Thoracic aorta (tissue), 2 donors: ENCODE measurements around the gene EXOC6. TPM values are rescaled to one million over a fixed set of nuclear protein-coding genes. Genes with fewer than 3 reads are reported as not detected.

Experiments
- ATAC-seq: fragments of 150-250 bp; one replicate; pipeline ENCODE4 v1.8.0; 2017; ENCODE audit warnings: low read depth; ENCODE audit not compliant: insufficient number of reproducible peaks, low FRiP score
- DNase-seq: peaks from one replicate; pipeline ENCODE4 v3.0.0-alpha.2; 2020; ENCODE audit warnings: low spot score
- H3K27ac ChIP-seq, 2 donors: fragments of 200-600 bp; sonication (generic); 1 replicate in 1 of 2; 2 replicates in 1 of 2; pipeline ENCODE4 v1.5.1; 2016; ENCODE audit warnings: mild to moderate bottlenecking in 2 of 2, moderate library complexity in 2 of 2
- H3K27me3 ChIP-seq: fragments of 200-600 bp; sonication (generic); replicated peaks from 2 replicates; pipeline ENCODE4 v1.6.0; 2016; ENCODE audit warnings: mild to moderate bottlenecking; ENCODE audit not compliant: insufficient read depth
- H3K36me3 ChIP-seq: fragments of 200-600 bp; sonication (generic); one replicate; pipeline ENCODE4 v1.5.1; 2016
- H3K4me1 ChIP-seq, 2 donors: fragments of 200-600 bp; sonication (generic); 1 replicate in 1 of 2; 2 replicates in 1 of 2; pipeline versions ENCODE4 v1.5.1 to v1.6.0; 2016; ENCODE audit warnings: low read depth in 2 of 2, mild to moderate bottlenecking in 1 of 2; ENCODE audit not compliant: control insufficient read depth in 1 of 2
- H3K4me3 ChIP-seq: fragments of 200-600 bp; sonication (generic); 2 replicates; pipeline ENCODE4 v1.5.1; 2016; ENCODE audit warnings: mild to moderate bottlenecking
- H3K9me3 ChIP-seq: fragments of 200-600 bp; sonication (generic); 2 replicates; pipeline ENCODE4 v1.5.1; 2016
- CTCF ChIP-seq: fragments of 200-600 bp; sonication (generic); IDR thresholded peaks from one replicate; pipeline ENCODE4 v1.5.1; 2019; ENCODE audit warnings: antibody characterized with exemption
- total RNA-seq, 2 donors: library from RNA; depleted of rRNA; stranded (reverse); fragments of >200 nt; gene quantifications; one replicate each; pipeline versions ENCODE4 v1.1.0 to v1.2.3, GENCODE V29; 2016

The EXOC6 gene
- total RNA-seq, 2 donors from 2014 or later = 13.3 to 16.8 TPM

- Histone ChIP-seq H3K4me1 (no peaks in the 10 kb centered on the region), H3K36me3 (no peaks in the 10 kb centered on the region), H3K4me3 (no peak overlapping the region), H3K9me3 (no peaks in the 10 kb centered on the region), H3K27ac (no peak overlapping the region), H3K27me3 (no peaks in the 10 kb centered on the region)
- DNase-seq = no peak
- no peak for TF ChIP-seq CTCF
- no peak for ATAC-seq
These were observed 24.7 kb downstream of the EXOC6 start for GRCh38 chr10:92873029-92873428.

- Histone ChIP-seq H3K27me3 (no peaks in the 10 kb centered on the region), H3K9me3 (no peaks in the 10 kb centered on the region), H3K27ac (no peak overlapping the region), H3K4me3 (no peak overlapping the region), H3K36me3 (no peaks in the 10 kb centered on the region), H3K4me1 (no peaks in the 10 kb centered on the region)
- no peak for DNase-seq
- ATAC-seq = no peak
- no peak for TF ChIP-seq CTCF
These were observed 28.3 kb downstream of the EXOC6 start for GRCh38 chr10:92876509-92877036.

DNA sequence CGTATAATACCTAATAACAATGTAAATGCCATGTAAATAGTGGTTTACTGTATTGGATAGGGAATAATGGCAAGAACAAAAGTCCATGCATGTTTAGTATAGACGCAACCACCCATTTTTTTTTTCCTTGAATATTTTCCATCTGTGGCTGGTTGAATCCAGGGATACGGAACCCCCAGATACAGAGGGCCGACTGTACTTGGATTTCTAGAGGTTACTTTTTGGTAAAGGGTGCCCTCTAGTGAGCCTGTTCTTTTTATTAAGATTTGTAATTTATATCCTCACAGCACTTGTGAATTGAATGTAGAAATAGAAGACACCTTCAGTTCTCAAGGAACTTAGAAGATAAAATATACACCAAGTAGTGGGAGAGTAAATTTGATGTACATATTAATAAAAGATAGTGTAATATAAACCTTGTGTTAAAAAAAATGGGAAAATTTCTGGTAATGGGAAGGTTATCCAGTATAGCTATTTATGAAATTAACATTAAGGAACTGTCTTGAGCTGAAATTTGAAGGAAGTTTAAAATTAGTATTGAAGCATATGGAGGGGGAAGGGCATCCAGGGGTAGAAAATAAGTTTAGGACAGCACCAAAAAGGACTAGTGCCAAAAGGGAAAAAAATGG is 32.0 kb downstream of the EXOC6 start:
- no peak overlapping the region for H3K4me3 ChIP-seq
- DNase-seq = no peak

DNA sequence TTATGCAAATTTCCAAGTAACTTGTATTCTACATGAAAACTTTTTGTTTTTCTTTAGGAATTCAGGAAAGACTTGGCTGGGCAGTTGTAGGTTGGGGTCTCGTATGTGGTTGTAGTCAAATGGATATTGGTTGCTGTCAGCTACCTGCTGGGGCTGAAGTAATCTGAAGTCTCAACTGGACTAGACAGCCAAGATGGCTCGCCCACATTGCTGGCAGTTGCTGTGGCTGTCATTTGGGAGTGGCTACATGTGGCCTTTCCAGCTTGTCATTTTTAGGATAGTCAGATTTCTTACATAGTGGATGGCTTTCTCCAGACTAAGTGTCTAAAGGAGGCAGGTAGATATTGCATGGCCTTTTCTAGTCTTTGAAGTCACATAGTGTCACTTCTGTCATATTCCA is 32.6 kb downstream of the EXOC6 start:
- H3K9me3 ChIP-seq = no peaks in the 10 kb centered on the region
- no peak overlapping the region for H3K27ac ChIP-seq
- no peak for TF ChIP-seq CTCF
- ATAC-seq = no peak
- H3K4me1 ChIP-seq = no peaks in the 10 kb centered on the region
- no peaks in the 10 kb centered on the region for H3K27me3 ChIP-seq
- no peak for DNase-seq
- no peak overlapping the region for H3K4me3 ChIP-seq
- no peaks in the 10 kb centered on the region for H3K36me3 ChIP-seq

More for the DNA sequence above, 32.0 kb downstream of the EXOC6 start:
- Histone ChIP-seq H3K36me3 (no peaks in the 10 kb centered on the region), H3K4me1 (no peaks in the 10 kb centered on the region), H3K27ac (no peak overlapping the region), H3K27me3 (no peaks in the 10 kb centered on the region), H3K9me3 (no peaks in the 10 kb centered on the region)
- ATAC-seq = no peak
- TF ChIP-seq CTCF = peak; percentile 45

GRCh38 chr10:92886334-92886961 is 38.1 kb downstream of the EXOC6 start:
- no peak for TF ChIP-seq CTCF
- H3K4me3 ChIP-seq = no peak overlapping the region
- H3K9me3 ChIP-seq = no peaks in the 10 kb centered on the region
- ATAC-seq (no peak), DNase-seq (no peak)
- no peak overlapping the region for H3K27ac ChIP-seq
- H3K27me3 ChIP-seq = no peaks in the 10 kb centered on the region
- no peaks in the 10 kb centered on the region for H3K36me3 ChIP-seq
- H3K4me1 ChIP-seq = no peaks in the 10 kb centered on the region
